ENCODE results near the gene KDSR. TPM values are rescaled to one million over a fixed set of nuclear protein-coding genes. Genes with fewer than 3 reads are reported as not detected.

KDSR gene
- total RNA-seq, 1 experiment from 2014 or later: 29.1 TPM

GRCh38 chr18:63284173-63284799 lies 82.7 kb downstream of the KDSR start:
- DNase-seq (ENCODE audit: low spot score): no peak

- DNase-seq (ENCODE audit: low spot score): no peak
Observed at GRCh38 chr18:63283305-63284094, 83.5 kb downstream of the KDSR start.

GRCh38 chr18:63282793-63283192 lies 84.2 kb downstream of the KDSR start:
- DNase-seq (ENCODE audit: low spot score): no peak

Other genes starting within 250 kb of the KDSR start
- 2.7 and 2.9 TPM in 2 replicates for gene BCL2, start 47.4 kb downstream of the KDSR start, total RNA-seq (2014; rRNA removed; shearing (Covaris generic))
- 40.7 and 43.5 TPM in 2 replicates for gene VPS4B, start 55.3 kb upstream of the KDSR start, total RNA-seq (2014; rRNA removed; shearing (Covaris generic))
- 1.1 TPM in 1 of 2 replicates, not detected in the other for gene SERPINB5, start 109.8 kb upstream of the KDSR start, total RNA-seq (2014; rRNA removed; shearing (Covaris generic))
- gene SERPINB12, start 175.2 kb upstream of the KDSR start, total RNA-seq (2014; rRNA removed; shearing (Covaris generic)): not detected in 2 replicates
- not detected in 2 replicates for gene SERPINB13, start 220.1 kb upstream of the KDSR start, total RNA-seq (2014; rRNA removed; shearing (Covaris generic))

Measured in H4 (cell line).